ENCODE data around the gene AMMECR1. TPM values are rescaled to one million over a fixed set of nuclear protein-coding genes. Genes with fewer than 3 reads are reported as not detected.
A peak's percentile ranks its signal among the peaks of the same experiment; 100 is the strongest.

AMMECR1 gene
- total and polyA plus RNA-seq, 7 experiments from 2014 or later = 4.4 to 16.7 (median 13.5) TPM

DNA sequence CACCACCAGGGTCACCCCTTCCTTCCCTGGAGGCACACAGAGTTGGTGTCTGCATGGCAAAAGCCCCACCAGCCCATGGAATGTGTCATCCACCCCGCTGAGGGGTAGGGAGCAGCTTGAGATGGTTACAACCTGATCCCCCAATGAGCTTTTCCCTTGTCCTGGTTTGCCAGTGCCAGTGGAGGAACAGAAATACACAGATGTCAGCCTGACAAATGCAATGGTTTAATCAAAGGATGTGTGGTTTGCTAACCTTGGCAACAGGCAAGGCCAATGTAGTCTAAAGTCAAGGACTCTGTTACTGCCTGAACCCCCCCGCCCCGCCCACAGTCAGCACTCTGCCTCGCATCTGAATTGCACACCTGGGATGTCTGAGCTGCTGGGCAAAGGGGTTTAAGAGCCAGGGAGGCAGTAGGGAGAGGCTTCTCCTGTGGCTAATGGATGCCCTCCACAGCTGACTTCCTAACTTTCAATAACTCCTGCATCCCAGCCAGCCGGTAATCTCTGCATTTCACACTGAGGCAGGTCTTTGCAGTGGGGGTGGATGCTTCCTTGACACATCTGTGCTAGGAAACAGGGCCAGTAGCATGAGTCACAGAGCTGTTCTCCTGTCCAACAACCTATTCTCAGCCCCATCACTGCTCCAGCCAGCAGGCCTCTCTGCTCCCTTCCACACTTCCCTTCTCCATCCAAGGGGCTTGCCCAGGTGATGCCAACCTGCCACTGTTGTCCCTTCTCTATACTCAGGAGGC is 137.5 kb downstream of the AMMECR1 start:
- intact Hi-C loops (cut with micrococcal nuclease) = loop anchor here in 1 of 2 donors (10.0 kb wide), 1 partner anchor 74 kb away; no protein-coding TSS in a partner anchor
- Histone ChIP-seq H3K9me3 (ENCODE audit: control insufficient read depth in 2 of 3, low read length in 3 of 3) (no peaks in the 10 kb centered on the region), H3K27ac (ENCODE audit: low read depth, low read length) (no peak overlapping the region), H3K36me3 (ENCODE audit: control insufficient read depth in 2 of 3, insufficient read depth in 3 of 3, low read length in 3 of 3) (no peaks in the 10 kb centered on the region), H3K4me1 (ENCODE audit: control insufficient read depth in 2 of 2, insufficient read depth in 2 of 2, low read length in 2 of 2) (no peaks in the 10 kb centered on the region), H3K27me3 (ENCODE audit: control insufficient read depth in 2 of 2, insufficient read depth in 2 of 2, low read length in 2 of 2) (no peaks in the 10 kb centered on the region), H3K4me3 (ENCODE audit: low read length) (no peak overlapping the region)
- no peaks in the 10 kb centered on the region for H3K27me3 Mint-ChIP-seq
- ATAC-seq = no peak
- POLR2A ChIA-PET = interaction anchor here (1.5 kb wide), 1 partner anchor 138 kb away, joined by 3 read pairs; no protein-coding TSS in a partner anchor
- CTCF ChIA-PET = no interaction called here
- peaks cover 0 to 21% (median 8%) of the 10 kb centered on the region in 5 donors for H3K36me3 Mint-ChIP-seq
- no peak overlapping the region for H3K4me3 Mint-ChIP-seq
- peak overlapping the region in 4 of 9 donors; percentile 14 to 47 (median 24) for H3K27ac Mint-ChIP-seq
- H3K9me3 Mint-ChIP-seq = peaks cover 0 to 5% (median under 1%) of the 10 kb centered on the region in 11 donors
- no peak for DNase-seq
- peaks cover 0 to 9% (median 5%) of the 10 kb centered on the region in 7 donors for H3K4me1 Mint-ChIP-seq

DNA sequence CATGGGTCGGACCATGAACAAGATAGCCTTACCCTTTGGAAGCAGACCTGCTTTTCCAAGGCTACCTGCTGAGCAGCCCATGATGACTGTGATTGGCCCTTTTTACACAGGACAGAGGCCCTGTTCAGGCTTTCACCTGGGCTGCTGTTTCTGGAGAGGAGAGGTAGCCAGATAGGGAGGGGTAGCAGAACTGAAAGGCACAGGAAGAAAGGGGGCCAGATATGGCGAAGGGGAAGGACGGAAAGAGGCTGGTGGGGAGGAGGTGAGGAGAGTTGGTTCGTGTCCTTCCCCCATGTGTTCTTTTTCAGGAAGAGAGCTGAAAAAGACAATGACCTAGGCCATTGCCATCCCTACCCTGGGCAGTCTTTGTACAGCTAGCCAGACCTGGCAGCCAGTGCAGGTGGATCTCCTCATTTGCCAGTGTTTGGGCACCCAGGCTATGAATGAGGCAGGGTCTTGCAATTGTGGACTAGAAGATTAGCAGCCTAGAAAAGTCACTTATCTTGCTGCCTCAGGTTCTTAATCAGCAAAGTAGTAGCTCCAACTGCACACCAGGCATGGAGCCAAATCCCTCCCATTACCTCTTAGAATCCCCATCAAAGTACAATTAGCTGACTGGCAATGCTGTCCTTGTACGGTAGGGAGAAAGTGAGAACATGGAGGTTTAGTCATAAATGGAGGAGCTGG is 139.6 kb downstream of the AMMECR1 start:
- Mint-ChIP-seq H3K27ac (peak overlapping the region in 1 of 9 donors; percentile 62), H3K4me3 (no peak overlapping the region), H3K9me3 (no peaks in the 10 kb centered on the region), H3K4me1 (peaks cover 0 to 6% (median 4%) of the 10 kb centered on the region in 7 donors), H3K36me3 (peaks cover 0 to 8% (median 3%) of the 10 kb centered on the region in 5 donors), H3K27me3 (no peaks in the 10 kb centered on the region)
- DNase-seq = no peak
- Histone ChIP-seq H3K4me1 (ENCODE audit: control insufficient read depth in 2 of 2, insufficient read depth in 2 of 2, low read length in 2 of 2) (no peaks in the 10 kb centered on the region), H3K27me3 (ENCODE audit: control insufficient read depth in 2 of 2, insufficient read depth in 2 of 2, low read length in 2 of 2) (no peaks in the 10 kb centered on the region), H3K36me3 (ENCODE audit: control insufficient read depth in 2 of 3, insufficient read depth in 3 of 3, low read length in 3 of 3) (no peaks in the 10 kb centered on the region), H3K4me3 (ENCODE audit: low read length) (no peak overlapping the region), H3K27ac (ENCODE audit: low read depth, low read length) (no peak overlapping the region), H3K9me3 (ENCODE audit: control insufficient read depth in 2 of 3, low read length in 3 of 3) (no peaks in the 10 kb centered on the region)
- ChIA-PET POLR2A (no interaction called here), CTCF (interaction anchor here (1.0 kb wide), 1 partner anchor 230 kb away, joined by 4 read pairs; no protein-coding TSS in a partner anchor)
- ATAC-seq = no peak
- intact Hi-C loops (cut with micrococcal nuclease) = no loop called here

DNA sequence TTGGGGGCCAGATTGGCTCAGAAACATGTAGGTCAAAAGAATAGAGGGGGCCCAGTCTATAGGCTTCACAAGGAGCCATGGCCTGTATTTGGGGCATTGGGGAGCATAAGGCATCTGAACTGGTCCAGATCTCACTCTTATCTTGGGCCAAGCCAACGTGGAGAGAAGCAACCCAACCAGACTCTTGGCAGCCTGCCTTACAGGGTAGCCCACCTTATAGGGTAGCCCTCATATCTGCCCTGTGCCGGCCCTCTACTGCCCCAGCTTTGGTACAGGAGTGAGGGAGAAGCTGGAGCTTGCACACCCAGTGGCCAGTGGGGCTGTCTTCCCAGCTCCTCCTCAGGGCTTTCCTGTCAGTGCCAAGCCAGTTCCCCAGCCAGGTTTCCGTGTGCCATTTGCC is 142.2 kb downstream of the AMMECR1 start:
- H3K36me3 ChIP-seq (ENCODE audit: control insufficient read depth in 2 of 3, insufficient read depth in 3 of 3, low read length in 3 of 3) = peaks cover 0 to 11% (median 0%) of the 10 kb centered on the region in 3 experiments
- H3K4me1 ChIP-seq (ENCODE audit: control insufficient read depth in 2 of 2, insufficient read depth in 2 of 2, low read length in 2 of 2) = no peaks in the 10 kb centered on the region
- no peak overlapping the region for H3K27ac ChIP-seq (ENCODE audit: low read depth, low read length)
- CTCF ChIA-PET = no interaction called here
- H3K27me3 Mint-ChIP-seq = no peaks in the 10 kb centered on the region
- no peak for ATAC-seq
- H3K4me1 Mint-ChIP-seq = peaks cover 0 to 6% (median 4%) of the 10 kb centered on the region in 7 donors
- H3K9me3 Mint-ChIP-seq = no peaks in the 10 kb centered on the region
- peaks cover 0 to 8% (median 4%) of the 10 kb centered on the region in 5 donors for H3K36me3 Mint-ChIP-seq
- intact Hi-C loops (cut with micrococcal nuclease) = no loop called here
- H3K27ac Mint-ChIP-seq = no peak overlapping the region
- H3K4me3 ChIP-seq (ENCODE audit: low read length) = no peak overlapping the region
- POLR2A ChIA-PET = no interaction called here
- H3K4me3 Mint-ChIP-seq = no peak overlapping the region
- H3K9me3 ChIP-seq (ENCODE audit: control insufficient read depth in 2 of 3, low read length in 3 of 3) = no peaks in the 10 kb centered on the region
- H3K27me3 ChIP-seq (ENCODE audit: control insufficient read depth in 2 of 2, insufficient read depth in 2 of 2, low read length in 2 of 2) = no peaks in the 10 kb centered on the region
- no peak for DNase-seq

DNA sequence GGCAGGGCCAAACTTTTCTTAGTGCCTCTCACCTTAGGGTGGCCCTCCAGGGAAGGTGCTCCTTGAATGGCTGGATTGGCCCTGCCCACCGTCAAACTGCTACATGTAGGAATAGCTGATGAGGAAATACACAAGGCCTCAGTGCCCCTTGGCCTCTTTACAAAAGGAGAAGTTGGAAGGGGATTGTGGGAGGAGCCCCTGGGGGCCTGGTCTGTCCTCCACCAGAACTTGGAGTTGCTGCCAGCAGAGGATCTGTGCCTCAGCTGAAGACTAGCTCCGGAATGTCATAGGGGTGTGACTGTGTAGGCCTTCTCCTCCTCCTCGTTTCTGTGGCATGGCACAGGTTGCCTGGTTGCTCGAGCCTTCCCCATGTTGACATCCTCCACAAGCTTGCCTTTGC is 142.7 kb downstream of the AMMECR1 start:
- H3K4me3 Mint-ChIP-seq = no peak overlapping the region
- no peak for ATAC-seq
- no peak overlapping the region for H3K27ac ChIP-seq (ENCODE audit: low read depth, low read length)

DNA sequence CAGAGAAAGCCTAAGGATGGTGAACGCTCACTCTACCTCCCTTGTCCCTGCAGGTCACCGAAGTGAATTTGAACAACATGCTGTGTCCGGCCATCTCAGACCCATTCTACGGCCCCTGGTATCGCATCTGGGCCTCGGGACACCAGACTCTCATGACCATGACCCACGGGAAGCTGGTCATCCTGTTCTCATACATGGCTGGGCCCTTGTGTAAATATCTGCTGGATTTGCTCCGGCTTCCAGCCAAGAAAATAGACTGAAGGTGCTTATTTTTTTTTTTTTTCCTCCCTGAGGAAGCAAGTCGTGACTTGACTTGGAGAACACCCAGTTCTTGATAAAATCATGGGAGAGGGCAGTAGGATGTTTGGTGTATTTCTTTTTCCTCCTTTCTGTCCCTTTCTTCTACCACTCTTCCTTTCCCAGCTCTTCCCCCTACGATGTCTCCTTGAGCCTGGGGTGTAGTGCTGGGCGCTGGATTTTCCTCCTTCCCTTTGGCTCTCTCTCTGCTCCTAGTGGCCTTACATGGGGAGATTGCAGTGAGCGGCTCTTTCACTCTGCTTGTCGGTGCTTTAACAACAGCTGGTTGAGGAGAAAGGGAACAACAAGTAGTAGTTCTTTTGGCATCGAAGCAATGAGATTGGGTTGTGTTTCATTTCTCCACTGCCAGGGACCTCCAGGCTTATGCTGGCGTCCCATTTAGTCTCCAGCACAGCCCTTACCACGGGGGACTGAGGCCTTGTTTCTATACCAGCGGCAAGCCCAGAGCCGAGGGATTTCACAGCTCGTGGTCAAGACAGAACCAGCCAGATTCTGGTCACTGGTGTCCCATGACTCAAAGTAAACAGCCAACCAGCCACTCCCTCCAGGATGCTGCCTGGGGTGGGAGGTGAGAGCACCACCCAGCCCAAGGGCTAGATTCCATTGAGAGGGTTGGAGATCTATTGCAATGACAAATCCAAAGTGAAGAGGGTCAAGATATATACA is 144.4 kb downstream of the AMMECR1 start:
- ChIA-PET POLR2A (no interaction called here), CTCF (no interaction called here)

More for the DNA sequence above, 142.7 kb downstream of the AMMECR1 start:
- POLR2A ChIA-PET = no interaction called here
- Histone ChIP-seq H3K9me3 (ENCODE audit: control insufficient read depth in 2 of 3, low read length in 3 of 3) (no peaks in the 10 kb centered on the region), H3K36me3 (ENCODE audit: control insufficient read depth in 2 of 3, insufficient read depth in 3 of 3, low read length in 3 of 3) (peaks cover 0 to 11% (median 0%) of the 10 kb centered on the region in 3 experiments), H3K4me3 (ENCODE audit: low read length) (no peak overlapping the region), H3K27me3 (ENCODE audit: control insufficient read depth in 2 of 2, insufficient read depth in 2 of 2, low read length in 2 of 2) (no peaks in the 10 kb centered on the region), H3K4me1 (ENCODE audit: control insufficient read depth in 2 of 2, insufficient read depth in 2 of 2, low read length in 2 of 2) (no peaks in the 10 kb centered on the region)
- DNase-seq = no peak
- Mint-ChIP-seq H3K4me1 (peaks cover 0 to 6% (median 4%) of the 10 kb centered on the region in 7 donors), H3K9me3 (no peaks in the 10 kb centered on the region), H3K27ac (no peak overlapping the region), H3K36me3 (peaks cover 0 to 8% (median 4%) of the 10 kb centered on the region in 5 donors), H3K27me3 (no peaks in the 10 kb centered on the region)
- CTCF ChIA-PET = no interaction called here
- intact Hi-C loops (cut with micrococcal nuclease) = no loop called here

DNA sequence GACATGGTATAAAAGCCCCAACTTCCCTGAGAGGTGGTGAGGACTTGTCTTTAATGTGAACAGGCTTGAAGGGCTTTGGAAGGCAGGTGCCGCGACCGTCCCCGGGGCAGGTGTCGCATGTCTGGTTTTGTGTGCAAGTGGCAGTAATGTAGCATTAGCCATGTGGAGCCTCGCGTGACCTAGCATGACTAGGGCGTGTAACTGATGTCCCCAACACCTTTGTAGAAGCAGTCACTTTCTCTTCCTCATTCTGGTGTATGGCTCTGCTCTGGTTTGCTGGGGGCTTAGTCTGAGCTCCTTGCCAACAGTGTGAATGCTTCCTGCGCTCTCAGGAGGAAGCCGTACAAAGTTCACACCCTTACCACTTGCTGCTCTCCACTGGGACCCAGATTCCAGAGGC is 145.7 kb downstream of the AMMECR1 start:
- Histone ChIP-seq H3K9me3 (ENCODE audit: control insufficient read depth in 2 of 3, low read length in 3 of 3) (no peaks in the 10 kb centered on the region), H3K27ac (ENCODE audit: low read depth, low read length) (no peak overlapping the region), H3K36me3 (ENCODE audit: control insufficient read depth in 2 of 3, insufficient read depth in 3 of 3, low read length in 3 of 3) (peaks cover 0 to 11% (median 0%) of the 10 kb centered on the region in 3 experiments), H3K4me3 (ENCODE audit: low read length) (no peak overlapping the region), H3K4me1 (ENCODE audit: control insufficient read depth in 2 of 2, insufficient read depth in 2 of 2, low read length in 2 of 2) (no peaks in the 10 kb centered on the region), H3K27me3 (ENCODE audit: control insufficient read depth in 2 of 2, insufficient read depth in 2 of 2, low read length in 2 of 2) (no peaks in the 10 kb centered on the region)
- H3K36me3 Mint-ChIP-seq = peaks cover 0 to 8% (median 4%) of the 10 kb centered on the region in 5 donors
- H3K27ac Mint-ChIP-seq = peak overlapping the region in 1 of 9 donors; percentile 35
- H3K9me3 Mint-ChIP-seq = no peaks in the 10 kb centered on the region
- ChIA-PET POLR2A (no interaction called here), CTCF (no interaction called here)
- H3K4me3 Mint-ChIP-seq = no peak overlapping the region
- peaks cover 0 to 7% (median 0%) of the 10 kb centered on the region in 7 donors for H3K4me1 Mint-ChIP-seq
- no peaks in the 10 kb centered on the region for H3K27me3 Mint-ChIP-seq
- DNase-seq (no peak), ATAC-seq (peak; percentile 41)
- intact Hi-C loops (cut with micrococcal nuclease) = no loop called here

More for the DNA sequence above, 144.4 kb downstream of the AMMECR1 start:
- H3K36me3 Mint-ChIP-seq = peaks cover 0 to 8% (median 4%) of the 10 kb centered on the region in 5 donors
- Histone ChIP-seq H3K36me3 (ENCODE audit: control insufficient read depth in 2 of 3, insufficient read depth in 3 of 3, low read length in 3 of 3) (peaks cover 0 to 11% (median 0%) of the 10 kb centered on the region in 3 experiments), H3K4me1 (ENCODE audit: control insufficient read depth in 2 of 2, insufficient read depth in 2 of 2, low read length in 2 of 2) (no peaks in the 10 kb centered on the region), H3K27me3 (ENCODE audit: control insufficient read depth in 2 of 2, insufficient read depth in 2 of 2, low read length in 2 of 2) (no peaks in the 10 kb centered on the region), H3K4me3 (ENCODE audit: low read length) (no peak overlapping the region), H3K27ac (ENCODE audit: low read depth, low read length) (no peak overlapping the region), H3K9me3 (ENCODE audit: control insufficient read depth in 2 of 3, low read length in 3 of 3) (no peaks in the 10 kb centered on the region)
- ATAC-seq = no peak
- H3K27me3 Mint-ChIP-seq = no peaks in the 10 kb centered on the region
- intact Hi-C loops (cut with micrococcal nuclease) = no loop called here
- no peak for DNase-seq
- no peak overlapping the region for H3K4me3 Mint-ChIP-seq
- peaks cover 0 to 7% (median 0%) of the 10 kb centered on the region in 7 donors for H3K4me1 Mint-ChIP-seq
- H3K9me3 Mint-ChIP-seq = no peaks in the 10 kb centered on the region
- H3K27ac Mint-ChIP-seq = no peak overlapping the region
